Smooth muscle cell (in vitro differentiated cells): ENCODE results near the gene TSPAN18. TPM values are rescaled to one million over a fixed set of nuclear protein-coding genes. Genes with fewer than 3 reads are reported as not detected.

Experiments
- DNase-seq: peaks from one replicate; lab custom pipeline; 2025; ENCODE audit not compliant: unreplicated experiment; lab: John Stamatoyannopoulos, UW
- H2AFZ ChIP-seq: fragments of 200-600 bp; sonication (generic); 2 replicates; pipeline ENCODE4 v1.6.0; 2016; ENCODE audit warnings: antibody characterized with exemption, low read depth, mild to moderate bottlenecking
- H3F3A ChIP-seq: fragments of 200-600 bp; sonication (generic); 2 replicates; pipeline ENCODE4 v1.6.0; 2017; ENCODE audit warnings: antibody characterized with exemption, low read depth
- H3K27ac ChIP-seq: fragments of 200-600 bp; sonication (generic); 2 replicates; pipeline ENCODE4 v1.5.1; 2016; ENCODE audit warnings: low read depth, mild to moderate bottlenecking
- H3K27me3 ChIP-seq: fragments of 200-600 bp; sonication (generic); 2 replicates; pipeline ENCODE4 v1.6.1; 2016; ENCODE audit warnings: low read depth, mild to moderate bottlenecking
- H3K36me3 ChIP-seq: fragments of 200-600 bp; sonication (generic); 2 replicates; pipeline ENCODE4 v1.5.1; 2016; ENCODE audit warnings: low read depth
- H3K4me1 ChIP-seq: fragments of 200-600 bp; sonication (generic); 2 replicates; pipeline ENCODE4 v1.5.1; 2016; ENCODE audit warnings: low read depth
- H3K4me2 ChIP-seq: fragments of 200-600 bp; sonication (generic); 2 replicates; pipeline ENCODE4 v1.6.0; 2016; ENCODE audit warnings: mild to moderate bottlenecking
- H3K4me3 ChIP-seq: fragments of 200-600 bp; sonication (generic); 2 replicates; pipeline ENCODE4 v1.5.1; 2016; ENCODE audit warnings: mild to moderate bottlenecking
- H3K79me2 ChIP-seq: fragments of 200-600 bp; sonication (generic); 2 replicates; pipeline ENCODE4 v1.6.0; 2016; ENCODE audit warnings: low read depth, mild to moderate bottlenecking
- H3K9ac ChIP-seq: fragments of 200-600 bp; sonication (generic); 2 replicates; pipeline ENCODE4 v1.6.0; 2016; ENCODE audit warnings: low read depth
- H3K9me3 ChIP-seq: fragments of 200-600 bp; sonication (generic); replicated peaks from 2 replicates; pipeline ENCODE4 v1.5.1; 2016; ENCODE audit warnings: low read depth
- H4K20me1 ChIP-seq: fragments of 200-600 bp; sonication (generic); 2 replicates; pipeline ENCODE4 v1.6.0; 2016; ENCODE audit warnings: low read depth
- CTCF ChIP-seq: fragments of 200-600 bp; sonication (generic); IDR thresholded peaks from 2 replicates; pipeline ENCODE4 v1.5.1; 2017; ENCODE audit warnings: borderline replicate concordance, mild to moderate bottlenecking, antibody characterized with exemption; ENCODE audit not compliant: insufficient read depth, poor library complexity, severe bottlenecking
- WGBS: methylation state at CpG from one replicate; pipeline ENCODE4 v1.1.7; 2016; ENCODE audit warnings: low lambda C conversion rate; 5-methylcytosine and 5-hydroxymethylcytosine counted together
- polyA plus RNA-seq: library from polyadenylated mRNA; unstranded; fragments of >200 nt; fragmentation: Nextera tagmentation; extraction: Ambion mirVana; gene quantifications from 2 replicates; pipeline ENCODE4 v1.2.1, GENCODE V29; 2016
- total RNA-seq: library from RNA; depleted of rRNA; stranded (reverse); fragments of >200 nt; gene quantifications from 2 replicates; pipeline ENCODE4 v1.2.3, GENCODE V29; 2014

TSPAN18 gene
- total and polyA plus RNA-seq, 2 experiments from 2014 or later = 3.4 to 15.3 TPM

GRCh38 chr11:44692460-44692859 lies 34.3 kb upstream of the TSPAN18 start:
- no peak for DNase-seq
- 97% methylated on average over 9 of the region's 10 CpGs for WGBS
- Histone ChIP-seq H3K4me1 (no peaks in the 10 kb centered on the region), H3K4me2 (no peak overlapping the region), H3F3A (no peaks in the 10 kb centered on the region), H4K20me1 (no peaks in the 10 kb centered on the region), H2AFZ (no peak overlapping the region), H3K79me2 (no peaks in the 10 kb centered on the region), H3K27ac (no peak overlapping the region), H3K9ac (no peak overlapping the region), H3K4me3 (no peak overlapping the region), H3K27me3 (peaks cover 3% of the 10 kb centered on the region), H3K9me3 (no peaks in the 10 kb centered on the region), H3K36me3 (no peaks in the 10 kb centered on the region)
- TF ChIP-seq CTCF = no peak

- Histone ChIP-seq H3K4me2 (no peak overlapping the region), H3K4me3 (no peak overlapping the region), H3K79me2 (no peaks in the 10 kb centered on the region), H4K20me1 (no peaks in the 10 kb centered on the region), H3F3A (no peaks in the 10 kb centered on the region), H3K27me3 (no peaks in the 10 kb centered on the region), H3K27ac (no peak overlapping the region), H3K9ac (no peak overlapping the region), H3K9me3 (no peaks in the 10 kb centered on the region), H3K4me1 (no peaks in the 10 kb centered on the region), H3K36me3 (no peaks in the 10 kb centered on the region), H2AFZ (no peak overlapping the region)
- 41% methylated on average over 7 of the region's 7 CpGs for WGBS
- DNase-seq = no peak
- no peak for TF ChIP-seq CTCF
Measured at GRCh38 chr11:44693654-44694119, 33.1 kb upstream of the TSPAN18 start.

GRCh38 chr11:44694443-44694842 lies 32.3 kb upstream of the TSPAN18 start:
- Histone ChIP-seq H3K27ac (no peak overlapping the region), H3F3A (no peaks in the 10 kb centered on the region), H3K4me3 (no peak overlapping the region), H3K4me1 (no peaks in the 10 kb centered on the region), H3K9me3 (no peaks in the 10 kb centered on the region), H3K9ac (no peak overlapping the region), H4K20me1 (no peaks in the 10 kb centered on the region), H3K27me3 (no peaks in the 10 kb centered on the region), H3K4me2 (no peak overlapping the region), H3K36me3 (no peaks in the 10 kb centered on the region), H2AFZ (no peak overlapping the region), H3K79me2 (no peaks in the 10 kb centered on the region)
- 95% methylated on average over 12 of the region's 12 CpGs for WGBS
- no peak for TF ChIP-seq CTCF
- DNase-seq = no peak

GRCh38 chr11:44695169-44695833 lies 31.5 kb upstream of the TSPAN18 start:
- Histone ChIP-seq H3K9ac (no peak overlapping the region), H3K27me3 (no peaks in the 10 kb centered on the region), H3K79me2 (no peaks in the 10 kb centered on the region), H3K27ac (no peak overlapping the region), H3K9me3 (no peaks in the 10 kb centered on the region), H2AFZ (no peak overlapping the region), H3K4me1 (no peaks in the 10 kb centered on the region), H3K4me2 (no peak overlapping the region), H4K20me1 (no peaks in the 10 kb centered on the region), H3K4me3 (no peak overlapping the region), H3F3A (no peaks in the 10 kb centered on the region), H3K36me3 (no peaks in the 10 kb centered on the region)
- DNase-seq = no peak
- WGBS = 77% methylated on average over 4 of the region's 4 CpGs
- no peak for TF ChIP-seq CTCF
